ENCODE data around the gene RPS17.
"Not testable (repeated sequence)": the region's sequence is repeated elsewhere in the genome, so short reads cannot be mapped to it uniquely, and the experiment has no call there.

RPS17 gene

DNA sequence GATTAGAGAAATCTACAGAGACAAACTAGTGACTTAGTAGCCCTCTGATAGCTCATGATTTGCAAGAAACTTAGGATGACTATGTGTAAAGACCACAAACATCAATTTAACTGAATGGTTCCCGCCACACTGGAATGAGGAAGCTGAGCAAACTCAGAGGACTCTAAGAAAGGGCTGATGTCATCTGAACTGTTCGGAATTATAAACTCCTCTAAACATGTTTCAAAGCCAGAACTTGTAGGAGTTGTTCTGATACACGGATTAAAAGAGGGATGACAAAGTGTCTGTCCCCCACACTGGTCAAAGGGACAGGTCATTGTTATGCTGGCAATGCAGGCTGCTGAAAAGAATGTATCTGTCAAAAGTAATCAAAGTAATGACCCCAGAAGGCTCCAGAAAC is 34.4 kb downstream of the RPS17 start:
- DNase-seq: not testable (repeated sequence)

DNA sequence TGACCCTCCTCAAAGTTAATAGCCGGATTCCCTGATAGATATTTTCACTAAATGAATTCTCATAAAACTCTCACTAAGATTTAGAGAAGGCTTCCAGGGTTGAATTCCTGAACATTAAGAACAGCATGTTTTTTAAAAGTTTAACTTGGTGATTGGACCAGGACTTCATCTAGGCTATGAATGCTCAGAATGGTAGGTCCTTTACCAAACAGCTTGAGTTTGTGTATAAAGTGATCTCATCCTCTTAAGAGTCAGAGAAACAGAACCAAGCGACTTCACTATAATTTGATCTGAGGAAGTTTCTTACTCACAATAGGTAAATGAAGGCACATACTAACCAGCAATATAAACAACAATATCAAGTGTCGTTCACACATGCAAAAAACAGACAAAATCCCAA is 36.2 kb downstream of the RPS17 start:
- not testable (repeated sequence) for DNase-seq

DNA sequence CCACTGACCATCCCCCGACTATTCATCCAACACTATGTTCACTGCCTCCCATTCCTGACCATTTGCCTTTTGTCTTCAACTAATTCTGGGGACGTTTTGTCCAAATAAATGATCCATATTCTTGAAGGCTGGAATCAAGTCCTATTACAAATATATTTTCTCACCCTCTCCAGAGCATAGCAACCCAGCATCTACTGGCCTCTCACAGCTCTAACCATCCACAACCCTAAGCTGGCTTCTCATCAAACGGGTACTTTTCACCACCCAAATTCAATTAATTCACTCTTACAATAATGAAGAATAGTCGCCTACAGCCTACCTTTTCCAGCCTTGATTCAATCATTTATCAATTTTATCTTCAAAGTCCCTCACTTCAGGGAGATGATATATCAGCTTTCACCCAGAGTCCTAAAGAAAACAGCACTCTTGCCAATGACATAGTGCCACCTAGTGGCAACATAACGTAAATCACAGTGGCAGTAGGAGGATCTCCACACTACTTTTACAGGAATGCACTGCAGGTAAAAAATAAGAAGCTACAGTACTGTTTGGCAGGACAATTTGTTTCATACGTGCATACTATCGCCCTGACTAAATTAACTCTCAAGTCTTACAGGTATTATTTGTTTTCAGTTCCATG is 37.4 kb downstream of the RPS17 start:
- DNase-seq: peak in 1 of 5 donors; percentile 3

DNA sequence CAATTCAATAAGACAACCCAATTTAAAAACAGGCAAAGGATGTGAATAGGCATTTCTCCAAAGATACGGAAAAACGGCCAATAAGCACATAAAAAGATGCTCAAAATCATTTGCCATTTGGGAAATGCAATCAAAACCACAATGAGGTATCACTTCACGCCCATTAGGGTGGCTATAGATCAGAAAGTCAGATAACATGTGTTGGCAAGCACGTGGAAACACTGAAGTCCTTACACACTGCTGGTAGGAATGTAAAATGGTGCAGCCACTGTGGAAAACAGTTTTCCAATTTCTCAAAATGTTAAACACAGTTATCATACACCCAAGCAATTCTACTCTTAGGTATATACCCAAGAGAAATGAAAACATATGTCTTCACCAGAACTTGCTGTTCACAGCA is 39.5 kb downstream of the RPS17 start:
- DNase-seq: not testable (repeated sequence)

DNA sequence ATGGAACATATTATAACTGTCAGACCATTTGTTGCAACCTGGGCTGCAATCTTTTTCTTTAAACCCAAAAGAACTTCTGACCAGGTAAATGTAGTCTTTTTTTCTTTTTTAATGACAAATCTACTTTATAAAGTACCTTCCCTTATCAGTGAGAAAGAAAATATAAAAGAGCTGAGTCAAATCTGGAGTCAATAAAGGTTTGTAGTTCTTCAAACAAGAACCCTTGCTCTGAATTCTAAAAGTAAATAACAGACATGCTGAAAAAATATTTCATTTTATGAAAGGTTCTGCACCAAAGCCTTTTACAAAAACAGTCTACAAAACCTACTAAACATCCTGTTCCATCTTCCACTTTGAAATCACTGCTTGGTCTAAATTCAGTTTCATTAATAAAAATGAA is 42.3 kb downstream of the RPS17 start:
- DNase-seq: not testable (repeated sequence)

DNA sequence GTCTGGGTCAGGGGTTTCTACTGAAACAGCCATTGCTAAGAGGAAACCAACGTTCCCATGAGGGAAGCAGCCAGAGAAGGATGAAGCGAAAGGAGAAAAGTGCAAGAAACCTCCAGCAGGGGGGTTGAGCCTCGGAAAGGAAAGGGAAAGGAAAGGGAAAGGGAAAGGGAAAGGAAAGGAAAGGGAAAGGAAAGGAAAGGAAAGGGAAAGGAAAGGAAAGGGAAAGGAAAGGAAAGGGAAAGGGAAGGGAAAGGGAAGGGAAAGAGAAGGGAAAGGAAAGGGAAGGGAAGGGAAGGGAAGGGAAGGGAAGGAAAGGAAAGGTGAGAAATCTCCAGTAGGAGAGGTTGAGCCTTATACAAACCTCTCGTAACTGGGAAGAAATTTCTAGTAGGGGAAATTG is 52.0 kb downstream of the RPS17 start:
- DNase-seq: not testable (repeated sequence)

DNA sequence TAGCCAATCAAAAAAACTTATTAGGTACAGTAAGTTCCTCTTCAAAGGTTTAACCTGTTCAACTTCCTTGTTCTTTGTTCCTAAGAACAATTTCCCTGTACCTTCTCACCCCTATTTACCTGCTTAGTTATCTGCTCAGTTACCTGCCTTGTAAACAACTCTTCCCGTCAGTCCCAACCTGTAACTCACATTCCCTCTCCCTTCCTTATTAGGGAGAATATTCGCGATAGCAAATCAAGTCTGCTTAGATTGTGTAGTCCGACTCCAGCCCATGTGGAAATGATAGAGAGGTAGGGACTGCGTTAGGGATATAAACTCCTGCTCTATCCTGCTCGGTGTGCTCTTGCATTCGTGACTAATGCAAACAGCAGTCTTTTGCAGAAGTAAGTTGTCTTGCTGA is 53.2 kb downstream of the RPS17 start:
- not testable (repeated sequence) for DNase-seq

Data from T-helper 1 cell (primary cell).